GM18502 (cell line): Measurements from ENCODE around the gene CNPY1.

ENCODE experiments used
- ATAC-seq: cut with Tn5 transposase; IDR thresholded peaks from one replicate; pipeline ENCODE4 v1.9.1; 2021; ENCODE audit warnings: mild to moderate bottlenecking; ENCODE audit not compliant: unreplicated experiment, poor library complexity

Gene CNPY1

DNA sequence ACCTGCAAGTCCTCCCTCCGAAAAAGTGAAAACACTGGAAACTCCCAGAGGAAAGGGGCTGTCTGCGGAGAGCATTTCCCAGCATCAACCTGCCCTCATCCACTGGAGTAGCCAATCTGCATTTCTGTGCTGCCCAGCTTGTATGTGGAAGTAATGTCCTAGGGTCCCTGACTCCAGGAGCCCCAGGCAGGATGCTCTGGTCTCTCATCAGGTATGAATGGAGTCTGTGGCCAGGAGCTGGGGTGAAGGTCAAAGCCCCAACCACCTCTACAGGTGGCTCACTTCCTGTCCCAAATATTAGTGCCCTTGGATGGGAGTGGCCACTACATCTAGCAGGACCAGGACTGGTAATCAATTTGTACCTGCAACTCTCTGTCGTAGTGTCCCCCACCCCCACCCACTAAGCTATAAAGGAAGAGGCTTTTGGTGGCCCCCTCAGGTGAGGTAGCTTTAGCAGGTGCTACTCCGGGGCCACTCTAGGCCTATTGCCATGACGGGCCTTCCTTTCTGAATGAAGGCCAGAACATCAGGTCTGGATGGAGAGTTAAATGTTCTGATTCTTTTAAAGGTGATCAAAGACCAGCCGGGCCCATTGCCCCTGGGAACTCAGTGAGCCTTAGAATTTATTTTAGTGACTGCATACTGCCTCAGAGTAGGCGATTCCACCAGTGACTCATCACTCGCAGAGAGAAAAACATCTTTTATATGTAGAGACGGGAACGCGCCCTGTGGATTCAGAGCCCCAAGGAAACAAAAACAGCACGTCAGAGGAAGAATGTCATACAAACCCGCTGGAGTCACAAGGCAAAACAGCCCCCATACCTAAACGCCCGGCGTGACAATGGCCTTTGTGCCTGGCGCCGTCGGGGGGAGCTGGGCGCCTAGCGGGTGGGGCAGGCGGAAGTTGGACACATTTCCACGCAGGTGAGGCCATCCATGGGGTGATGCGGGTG is 75.4 kb downstream of the CNPY1 start:
- ATAC-seq, result no peak

GRCh38 chr7:155470186-155470487 is 76.2 kb downstream of the CNPY1 start:
- no peak for ATAC-seq

GRCh38 chr7:155469311-155470185 is 76.8 kb downstream of the CNPY1 start:
- no peak for ATAC-seq

- no peak for ATAC-seq
Observed at GRCh38 chr7:155468785-155469148, 77.6 kb downstream of the CNPY1 start.

DNA sequence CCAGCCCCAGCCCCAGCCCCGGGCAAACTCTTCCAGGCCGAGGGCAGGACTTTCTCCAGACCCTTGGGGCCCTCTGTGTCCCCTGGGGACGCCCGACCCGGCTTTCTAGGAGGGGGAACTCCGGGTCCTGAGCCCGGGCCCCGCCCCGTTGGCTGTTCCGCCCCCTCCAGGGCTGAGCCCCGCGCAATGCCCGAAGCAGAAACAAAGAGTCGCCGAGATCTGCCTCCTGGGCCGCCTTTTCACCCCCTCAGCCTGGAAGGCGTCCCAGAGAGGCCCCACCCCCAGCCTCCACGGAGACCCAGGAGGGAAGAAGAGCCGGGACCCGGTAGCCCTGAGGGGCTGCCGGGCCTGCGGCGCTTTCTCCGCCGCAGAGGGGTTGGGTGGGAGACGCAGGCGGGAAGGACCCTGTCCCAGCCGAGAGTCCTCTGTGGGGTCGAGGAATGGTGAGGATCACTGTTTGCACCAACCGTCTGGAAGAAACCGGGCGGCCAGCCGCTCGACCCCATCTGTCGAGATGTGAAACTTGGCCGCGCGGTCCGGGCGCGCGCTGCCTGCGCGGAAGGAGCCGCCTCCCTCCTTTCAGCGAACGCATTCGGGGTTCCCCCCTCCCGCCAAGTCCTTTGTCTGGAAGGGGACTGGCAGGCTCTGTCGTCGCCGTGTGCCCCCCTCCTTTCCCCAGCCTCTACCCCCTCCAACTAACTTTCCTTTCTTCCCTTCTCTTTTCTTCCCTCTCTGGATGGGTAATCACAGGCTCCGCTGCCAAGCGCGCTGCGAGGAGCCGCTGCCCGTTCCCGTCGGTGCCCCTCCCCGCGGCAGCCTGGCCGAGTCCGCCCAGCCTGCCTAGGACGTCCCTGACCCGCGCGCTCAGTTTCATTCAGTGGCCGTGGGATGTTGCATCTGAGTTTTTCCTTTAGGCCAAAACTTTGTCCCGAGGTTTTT is 78.2 kb downstream of the CNPY1 start:
- ATAC-seq, result no peak

DNA sequence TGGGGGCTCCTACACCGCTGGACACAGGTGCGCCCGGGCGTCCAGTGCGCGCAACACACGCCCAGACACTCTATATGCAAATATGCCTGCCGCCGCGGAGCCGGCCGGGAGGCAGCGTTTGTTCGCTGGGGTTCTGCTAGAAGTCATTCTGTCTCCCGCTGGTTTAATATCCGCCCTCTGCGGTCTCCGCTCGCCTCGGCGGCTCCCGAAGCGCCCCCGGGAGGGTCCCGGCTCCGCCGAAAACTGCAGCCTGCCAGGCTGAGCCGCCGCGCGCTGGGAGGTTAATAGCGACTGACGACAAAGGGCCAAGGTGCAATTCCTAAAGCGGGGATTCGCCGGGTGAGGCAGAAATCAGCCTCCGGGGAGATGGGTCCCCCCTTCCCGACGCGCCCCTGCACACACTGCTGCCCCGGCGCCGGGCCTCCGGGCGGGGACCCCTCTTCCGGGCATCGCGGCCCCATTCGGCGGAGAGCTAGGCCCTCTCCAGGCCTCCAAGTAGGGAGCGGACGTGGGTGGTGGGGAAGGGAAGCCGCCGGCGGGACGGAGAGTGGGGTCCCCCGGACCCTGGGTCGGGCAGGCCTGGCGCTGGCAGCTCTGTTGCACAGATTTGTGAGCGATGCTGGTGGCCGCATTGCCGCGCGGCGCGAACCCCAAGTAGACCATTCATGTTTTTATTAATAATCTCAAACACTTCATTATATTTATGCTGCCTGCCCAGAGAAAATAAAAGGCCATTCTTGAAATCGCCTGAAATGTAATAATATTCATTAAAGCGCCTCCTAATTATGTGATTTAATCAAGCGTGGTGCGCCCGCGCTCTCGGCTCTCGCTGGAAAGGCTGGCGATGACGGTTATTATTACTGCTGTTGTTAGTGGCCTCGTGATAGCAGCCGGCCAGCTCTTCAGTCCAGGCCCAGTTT is 79.3 kb downstream of the CNPY1 start:
- ATAC-seq, result peak; percentile 65

DNA sequence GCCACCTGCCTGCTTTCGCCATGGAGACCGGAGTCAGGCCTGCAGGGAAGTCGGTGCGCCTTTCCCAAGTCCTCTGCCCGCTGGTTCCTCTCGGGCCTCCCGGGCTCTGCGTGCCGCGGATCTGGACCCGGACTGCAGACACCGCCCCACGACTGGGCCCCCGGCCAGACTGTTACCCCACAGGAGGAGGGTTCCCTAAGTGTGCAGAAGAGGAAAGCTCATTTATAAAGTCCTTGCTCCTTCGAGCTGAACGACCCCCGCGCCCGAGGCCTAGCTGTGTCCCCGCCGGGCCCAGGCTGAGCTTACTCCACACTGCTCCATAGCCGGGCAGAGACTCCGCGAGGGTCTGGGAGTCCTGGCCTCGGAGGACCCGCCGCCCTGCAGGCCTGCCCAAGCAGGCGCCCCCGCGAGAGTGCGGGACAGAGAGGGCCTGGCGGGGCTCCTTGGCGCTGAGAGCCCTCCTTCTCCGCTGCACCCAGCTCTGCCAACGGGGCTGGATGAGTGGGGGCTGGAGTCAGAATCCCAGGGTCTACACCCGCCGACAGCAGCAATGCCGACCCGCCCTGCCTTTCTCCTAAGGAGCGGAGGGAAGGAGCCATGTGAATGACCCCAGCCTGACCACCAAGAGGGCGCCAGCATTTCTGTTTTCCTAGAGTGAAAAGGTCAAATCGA is 80.1 kb downstream of the CNPY1 start:
- no peak for ATAC-seq

DNA sequence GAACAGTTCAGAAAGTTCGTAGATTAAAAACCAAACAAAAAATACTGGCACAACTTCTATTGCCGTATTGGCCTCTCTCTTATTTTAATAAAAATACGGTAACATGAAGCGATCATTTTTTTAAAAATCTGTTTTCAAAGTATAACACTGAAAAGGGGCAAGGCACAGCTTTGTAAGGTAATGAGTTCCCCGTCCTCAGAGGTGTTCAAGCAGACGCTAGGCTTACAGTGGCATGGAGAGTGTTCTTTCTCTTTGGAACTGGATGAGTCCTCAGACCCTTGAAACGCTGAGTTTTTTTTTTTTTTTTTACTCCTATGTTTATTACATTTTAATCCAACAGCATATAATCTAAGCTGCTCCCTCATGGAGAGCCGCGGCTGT is 80.6 kb downstream of the CNPY1 start:
- no peak for ATAC-seq

- no peak for ATAC-seq
Observed at GRCh38 chr7:155464948-155465739, 81.2 kb downstream of the CNPY1 start.

DNA sequence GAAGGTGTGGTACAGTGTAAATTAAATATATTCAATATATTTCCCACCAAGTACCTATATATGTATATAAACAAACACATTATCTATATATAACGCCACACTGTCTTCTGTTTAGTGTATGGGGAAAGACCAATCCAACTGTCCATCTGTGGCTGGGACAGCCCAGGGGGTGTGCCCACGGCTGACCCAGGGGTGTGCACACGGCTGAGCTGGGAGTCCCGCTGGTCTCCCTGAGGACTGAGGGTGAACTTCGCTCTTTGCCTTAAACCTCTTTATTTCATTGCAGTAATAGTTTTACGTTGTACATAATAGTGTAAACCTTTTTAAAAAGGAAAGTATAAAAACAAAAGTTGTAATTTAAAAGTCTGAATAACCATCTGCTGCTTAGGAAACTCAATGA is 82.2 kb downstream of the CNPY1 start:
- ATAC-seq, result no peak

GRCh38 chr7:155463114-155463811 is 83.1 kb downstream of the CNPY1 start:
- ATAC-seq, result no peak

DNA sequence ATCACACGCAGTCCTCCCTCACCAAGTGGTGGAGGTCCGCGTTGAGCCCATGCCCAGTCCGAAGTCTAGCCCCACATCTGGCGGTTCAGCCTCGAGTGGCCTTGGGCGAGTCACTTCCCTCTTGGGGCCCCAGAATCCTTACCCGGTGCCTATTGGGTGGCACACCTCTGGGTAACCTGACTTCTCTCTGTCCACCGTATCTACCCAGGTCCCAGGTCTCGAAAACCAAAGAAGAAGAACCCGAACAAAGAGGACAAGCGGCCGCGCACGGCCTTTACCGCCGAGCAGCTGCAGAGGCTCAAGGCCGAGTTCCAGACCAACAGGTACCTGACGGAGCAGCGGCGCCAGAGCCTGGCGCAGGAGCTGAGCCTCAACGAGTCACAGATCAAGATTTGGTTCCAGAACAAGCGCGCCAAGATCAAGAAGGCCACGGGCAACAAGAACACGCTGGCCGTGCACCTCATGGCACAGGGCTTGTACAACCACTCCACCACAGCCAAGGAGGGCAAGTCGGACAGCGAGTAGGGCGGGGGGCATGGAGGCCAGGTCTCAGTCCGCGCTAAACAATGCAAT is 84.1 kb downstream of the CNPY1 start:
- ATAC-seq, result no peak

DNA sequence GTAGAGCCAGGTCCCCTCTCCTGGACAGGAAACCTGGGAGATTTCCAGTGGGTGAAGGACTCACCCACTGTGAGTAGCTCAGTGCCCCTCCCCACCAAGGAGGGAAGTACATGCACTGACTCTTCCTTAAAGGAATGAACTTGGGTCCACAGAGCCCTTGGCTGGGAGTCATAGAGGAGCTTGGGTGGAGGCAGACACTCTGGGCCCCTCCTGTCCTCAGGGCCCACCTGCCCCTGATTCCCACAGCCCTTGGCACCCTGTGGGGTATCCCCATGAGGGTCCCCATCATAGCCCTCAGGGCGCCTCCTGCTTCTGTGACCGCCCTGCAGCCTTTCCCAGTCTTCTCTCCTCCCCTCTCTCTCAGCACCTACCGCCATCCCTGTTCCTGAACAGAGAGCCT is 84.7 kb downstream of the CNPY1 start:
- ATAC-seq, result no peak

- no peak for ATAC-seq
Observed at GRCh38 chr7:155460926-155461613, 85.3 kb downstream of the CNPY1 start.

- no peak for ATAC-seq
Observed at GRCh38 chr7:155459700-155460461, 86.5 kb downstream of the CNPY1 start.
